H1 (cell line): ENCODE results near the gene SLC35B2. TPM values are rescaled to one million over a fixed set of nuclear protein-coding genes. Genes with fewer than 3 reads are reported as not detected.

Source experiments
- CTCF ChIA-PET: fragments of 300-600 bp; sonication (Branson Sonifier 250); formaldehyde crosslinking; loops from one replicate; lab custom pipeline; 2021; ENCODE audit not compliant: partially characterized antibody; lab: Charles Lee
- POLR2A ChIA-PET: fragments of 300-600 bp; sonication (Branson Sonifier 250); formaldehyde crosslinking; loops from one replicate; lab custom pipeline; 2021; ENCODE audit warnings: inconsistent platforms; ENCODE audit not compliant: partially characterized antibody; lab: Charles Lee
- DNase-seq, 2 experiments: peaks; one replicate each; pipeline versions ENCODE4 v3.0.0 to v3.0.0-alpha.2; 2010 to 2022; ENCODE audit warnings: low spot score in 2 of 2, low read depth in 1 of 2, mixed read lengths in 1 of 2
- FAIRE-seq: peaks from 2 replicates; lab custom pipeline; 2011; peaks lifted over from hg19 to GRCh38; lab: Jason Lieb, UNC
- H2AFZ ChIP-seq: 2 replicates; pipeline ENCODE4 v1.8.1; 2012; ENCODE audit warnings: low read length, inconsistent platforms
- H2AK5ac ChIP-seq: 2 replicates; pipeline ENCODE4 v1.6.1; 2013; ENCODE audit warnings: low read depth, low read length
- H2BK120ac ChIP-seq: replicated peaks from 2 replicates; pipeline ENCODE3; 2013; ENCODE audit warnings: low read depth, low read length, inconsistent platforms
- H2BK12ac ChIP-seq: 2 replicates; pipeline ENCODE4 v1.6.1; 2013; ENCODE audit warnings: low read depth, low read length
- H2BK15ac ChIP-seq: 2 replicates; pipeline ENCODE4 v1.6.1; 2013; ENCODE audit warnings: low read length
- H2BK20ac ChIP-seq: 2 replicates; pipeline ENCODE4 v1.6.1; 2013; ENCODE audit warnings: low read length
- H2BK5ac ChIP-seq: 2 replicates; pipeline ENCODE4 v1.6.1; 2013; ENCODE audit warnings: low read depth, low read length
- H3K14ac ChIP-seq: 2 replicates; pipeline ENCODE4 v1.6.1; 2013; ENCODE audit warnings: inconsistent platforms; ENCODE audit not compliant: insufficient read length
- H3K18ac ChIP-seq: 2 replicates; pipeline ENCODE4 v1.6.1; 2013; ENCODE audit warnings: low read length; ENCODE audit errors: extremely low read depth
- H3K23ac ChIP-seq: 2 replicates; pipeline ENCODE4 v1.6.1; 2013; ENCODE audit warnings: inconsistent platforms; ENCODE audit not compliant: insufficient read length
- H3K23me2 ChIP-seq: 2 replicates; pipeline ENCODE4 v1.6.1; 2013; ENCODE audit warnings: low read depth, low read length
- H3K27ac ChIP-seq: 2 replicates; pipeline ENCODE4 v1.6.1; 2011; ENCODE audit warnings: low read depth, low read length, inconsistent platforms
- H3K27me3 ChIP-seq, 4 experiments: replicated peaks in 1 of 4; 1 replicate in 1 of 4; 2 replicates in 3 of 4; pipeline versions ENCODE4 v1.6.1 to v1.8.1; 2011 to 2013; ENCODE audit warnings: low read length in 3 of 4, mild to moderate bottlenecking in 3 of 4, inconsistent platforms in 2 of 4, mixed read lengths in 2 of 4, moderate library complexity in 1 of 4; ENCODE audit not compliant: control insufficient read depth in 3 of 4, insufficient read depth in 3 of 4; ENCODE audit errors: extremely low read depth in 1 of 4
- H3K36me3 ChIP-seq, 4 experiments: 2 replicates each; pipeline versions ENCODE4 v1.6.1 to v1.8.1; 2011 to 2013; ENCODE audit warnings: mild to moderate bottlenecking in 4 of 4, low read length in 3 of 4, moderate library complexity in 2 of 4, control low read depth in 1 of 4, inconsistent platforms in 1 of 4; ENCODE audit not compliant: insufficient read depth in 4 of 4, control insufficient read depth in 2 of 4
- H3K4ac ChIP-seq: replicated peaks from 2 replicates; pipeline ENCODE3; 2013; ENCODE audit warnings: low read length, low read depth, mixed read lengths, inconsistent platforms; ENCODE audit not compliant: insufficient read length
- H3K4me1 ChIP-seq, 4 experiments: replicated peaks in 1 of 4; 1 replicate in 1 of 4; 2 replicates in 3 of 4; pipeline versions ENCODE4 v1.6.1 to v1.8.1; 2011 to 2013; ENCODE audit warnings: low read length in 3 of 4, inconsistent platforms in 2 of 4, mixed read lengths in 1 of 4; ENCODE audit not compliant: insufficient read depth in 4 of 4, control insufficient read depth in 3 of 4
- H3K4me2 ChIP-seq, 2 experiments: 2 replicates each; pipeline versions ENCODE4 v1.6.1 to v1.8.1; 2011 to 2013; ENCODE audit warnings: low read depth in 2 of 2, low read length in 2 of 2, control low read depth in 1 of 2, inconsistent platforms in 1 of 2, mild to moderate bottlenecking in 1 of 2; ENCODE audit not compliant: insufficient read depth in 1 of 2
- H3K4me3 ChIP-seq, 4 experiments: fragments of 200-600, 300-600 bp in 1 of 4; sonication (generic), shearing (Covaris generic), sonication (Bioruptor Twin) in 1 of 4; 2 replicates each; pipeline versions ENCODE4 v1.5.1 to v1.8.1; 2011 to 2016; ENCODE audit warnings: low read length in 4 of 4, low read depth in 3 of 4, control low read depth in 2 of 4, inconsistent platforms in 2 of 4, mild to moderate bottlenecking in 2 of 4, mixed read lengths in 1 of 4, moderate library complexity in 1 of 4; ENCODE audit not compliant: insufficient read depth in 2 of 4; ENCODE audit errors: extremely low read depth in 1 of 4
- H3K56ac ChIP-seq: replicated peaks from 2 replicates; pipeline ENCODE3; 2013; ENCODE audit warnings: low read depth, mild to moderate bottlenecking, mixed read lengths, low read length, inconsistent platforms; ENCODE audit not compliant: insufficient read length
- H3K79me1 ChIP-seq: 2 replicates; pipeline ENCODE4 v1.6.1; 2013; ENCODE audit warnings: low read depth, low read length, control low read depth
- H3K79me2 ChIP-seq, 2 experiments: 2 replicates each; pipeline versions ENCODE4 v1.6.1 to v1.8.1; 2012 to 2013; ENCODE audit warnings: low read length in 2 of 2, mild to moderate bottlenecking in 2 of 2, inconsistent platforms in 1 of 2; ENCODE audit not compliant: insufficient read depth in 2 of 2, control insufficient read depth in 1 of 2
- H3K9ac ChIP-seq, 4 experiments: replicated peaks in 1 of 4; 1 replicate in 1 of 4; 2 replicates in 3 of 4; pipeline versions ENCODE4 v1.6.1 to v1.8.1; 2011 to 2013; ENCODE audit warnings: low read depth in 3 of 4, low read length in 3 of 4, control low read depth in 2 of 4, mild to moderate bottlenecking in 2 of 4, moderate library complexity in 2 of 4, inconsistent platforms in 1 of 4; ENCODE audit errors: extremely low read depth in 1 of 4
- H3K9me3 ChIP-seq, 2 experiments: 2 replicates each; pipeline versions ENCODE4 v1.6.1 to v1.8.1; 2012 to 2013; ENCODE audit warnings: mild to moderate bottlenecking in 2 of 2, moderate library complexity in 2 of 2, control low read depth in 1 of 2, inconsistent platforms in 1 of 2, low read depth in 1 of 2, low read length in 1 of 2, mixed read lengths in 1 of 2; ENCODE audit not compliant: insufficient read depth in 2 of 2
- H4K20me1 ChIP-seq, 2 experiments: replicated peaks in 1 of 2; 2 replicates each; pipeline versions ENCODE3 to v1.8.1; 2011 to 2013; ENCODE audit warnings: inconsistent platforms in 2 of 2, low read length in 2 of 2, mild to moderate bottlenecking in 1 of 2; ENCODE audit not compliant: insufficient read depth in 2 of 2, control insufficient read depth in 1 of 2
- H4K5ac ChIP-seq: 2 replicates; pipeline ENCODE4 v1.6.1; 2013; ENCODE audit warnings: low read length, low read depth, mixed read lengths, inconsistent platforms; ENCODE audit not compliant: insufficient read length
- H4K8ac ChIP-seq: 2 replicates; pipeline ENCODE4 v1.8.0; 2013; ENCODE audit warnings: mild to moderate bottlenecking, moderate library complexity, low read length, inconsistent platforms; ENCODE audit not compliant: insufficient read depth; ENCODE audit errors: extremely low read depth
- H4K91ac ChIP-seq: replicated peaks from 2 replicates; pipeline ENCODE3; 2013; ENCODE audit warnings: low read length, mixed read lengths, inconsistent platforms; ENCODE audit not compliant: insufficient read length
- BACH1 ChIP-seq: IDR thresholded peaks from 2 replicates; pipeline ENCODE4 v1.6.1; 2012; ENCODE audit warnings: low read length, improper control_type of control experiment
- EGR1 ChIP-seq: IDR thresholded peaks from 2 replicates; pipeline ENCODE4 v1.6.1; 2011; ENCODE audit warnings: low read depth, low read length, borderline replicate concordance
- JUN ChIP-seq: IDR thresholded peaks from 2 replicates; pipeline ENCODE4 v1.6.1; 2011; ENCODE audit warnings: low read depth, mild to moderate bottlenecking, improper control_type of control experiment, low read length
- MAX ChIP-seq: IDR thresholded peaks from 2 replicates; pipeline ENCODE4 v1.6.1; 2012; ENCODE audit warnings: inconsistent platforms
- POLR2AphosphoS5 ChIP-seq: IDR thresholded peaks from 2 replicates; pipeline ENCODE4 v1.6.1; 2011; ENCODE audit warnings: low read depth, low read length
- RAD21 ChIP-seq, 2 experiments: IDR thresholded peaks in 1 of 2; conservative IDR thresholded peaks in 1 of 2; 2 replicates each; pipeline ENCODE4 v1.6.1; 2011; ENCODE audit warnings: low read depth in 2 of 2, low read length in 2 of 2, improper control_type of control experiment in 1 of 2, inconsistent platforms in 1 of 2, mild to moderate bottlenecking in 1 of 2, moderate library complexity in 1 of 2
- YY1 ChIP-seq: IDR thresholded peaks from 2 replicates; pipeline ENCODE4 v1.6.1; 2011; ENCODE audit warnings: low read depth, mild to moderate bottlenecking, low read length
- WGBS, 2 experiments: shearing (Covaris generic) in 1 of 2; methylation state at CpG; one replicate each; pipeline versions ENCODE4 v1.1.6 to v1.1.7; 2013 to 2015; ENCODE audit warnings: low lambda C conversion rate in 2 of 2, mixed read lengths in 2 of 2, inconsistent platforms in 1 of 2, low coverage in 1 of 2, missing lambda C conversion rate in 1 of 2; ENCODE audit not compliant: insufficient replicate concordance in 2 of 2, insufficient coverage in 1 of 2, insufficient read length in 1 of 2; ENCODE audit errors: extremely low coverage in 1 of 2, missing lambda C conversion rate in 1 of 2; 5-methylcytosine and 5-hydroxymethylcytosine counted together
- polyA plus RNA-seq, 7 experiments: library from polyadenylated mRNA; depleted of rRNA in 3 of 7; stranded (reverse) in 5 of 7; unstranded in 2 of 7; fragments of >200 nt in 5 of 7; fragments of 200-250 nt in 2 of 7; gene quantifications; 1 replicate in 5 of 7; 2 replicates in 1 of 7; 4 replicates in 1 of 7; pipeline versions ENCODE4 v1.2.1 to v1.2.3, GENCODE V29; 2011 to 2013; ENCODE audit warnings: missing spikeins in 2 of 7, mixed read lengths in 2 of 7
- total RNA-seq: library from RNA; stranded (reverse); fragmentation: NEBNext Ultra II Directional; extraction: Animal tissue kit (Norgen Biotek cat#: 25700); gene quantifications from 2 replicates; pipeline ENCODE4 v1.2.1, GENCODE V29; 2021

The SLC35B2 gene
- total and polyA plus RNA-seq, 2 of the 8 experiments (the other 6 are each of a cell fraction or from before 2014, with no cell fraction given): 29.5 to 65.0 TPM

- no peak overlapping the region for H2BK12ac ChIP-seq
- no peak overlapping the region for H3K23ac ChIP-seq
- peak; percentile 32 for FAIRE-seq
- no peak overlapping the region for H4K8ac ChIP-seq
- no peak overlapping the region for H3K4me3 ChIP-seq
- peaks cover 0 to 2% of the 10 kb centered on the region in 2 experiments for H4K20me1 ChIP-seq
- WGBS, 2 experiments: 82% methylated on average over 3 of the region's 3 CpGs; no CpG with 5 or more reads in 1 of the 2 experiments
- H3K9me3 ChIP-seq: no peaks in the 10 kb centered on the region
- no peak overlapping the region for H3K14ac ChIP-seq
- no peaks in the 10 kb centered on the region for H3K79me2 ChIP-seq
- peak; percentile 13; the same call in 1 of the 2 replicates for TF ChIP-seq POLR2AphosphoS5
- TF ChIP-seq RAD21 (IDR thresholded peaks at IDR 0.05 in 1 of 2, conservative IDR thresholded peaks at IDR 0.05 in 1 of 2; ENCODE audit: low read depth in 2 of 2, low read length in 2 of 2): no peak
- no peak for TF ChIP-seq YY1
- no peak for TF ChIP-seq JUN
- no peak for TF ChIP-seq MAX
- no peak for TF ChIP-seq EGR1
- TF ChIP-seq BACH1: no peak
- no peak overlapping the region for H4K91ac ChIP-seq
- no peak for DNase-seq
- no peak overlapping the region for H3K56ac ChIP-seq
- CTCF ChIA-PET: interaction anchor here (0.8 to 9.3 kb wide), 11 partner anchors 10 to 164 kb away, joined by 3 to 108 read pairs (median 7); partner anchors contain the start of genes AARS2 and TMEM151B
- H3K36me3 ChIP-seq: peaks cover 13 to 33% (median 20%) of the 10 kb centered on the region in 4 experiments; a peak in 7 of 8 replicates
- H3K23me2 ChIP-seq: peaks cover 14% of the 10 kb centered on the region
- H3K18ac ChIP-seq: no peak overlapping the region
- H2BK5ac ChIP-seq: no peak overlapping the region
- H3K4ac ChIP-seq: no peak overlapping the region
- no peak overlapping the region for H3K4me2 ChIP-seq
- no peak overlapping the region for H2AFZ ChIP-seq
- no peak overlapping the region for H3K27ac ChIP-seq
- H3K27me3 ChIP-seq: peaks cover 0 to 19% (median 14%) of the 10 kb centered on the region in 4 experiments; a peak in 6 of 7 replicates
- peaks cover 0 to 5% (median 4%) of the 10 kb centered on the region in 4 experiments; a peak in 4 of 7 replicates for H3K4me1 ChIP-seq
- H2BK120ac ChIP-seq: no peak overlapping the region
- no peaks in the 10 kb centered on the region for H3K79me1 ChIP-seq
- no peak overlapping the region for H2BK20ac ChIP-seq
- H4K5ac ChIP-seq: no peak overlapping the region
- POLR2A ChIA-PET: interaction anchor here (1.3 to 10.4 kb wide), 14 partner anchors 8 to 71 kb away, joined by 3 to 102 read pairs (median 14); partner anchors contain the start of genes AARS2, HSP90AB1, SLC35B2 and TMEM151B
- H2BK15ac ChIP-seq: no peak overlapping the region
- no peak overlapping the region for H3K9ac ChIP-seq
- H2AK5ac ChIP-seq: no peak overlapping the region
Measured at GRCh38 chr6:44298864-44299263, 41.5 kb upstream of the SLC35B2 start.
